GM12878 (cell line): ENCODE measurements around the gene EMX1. TPM values are rescaled to one million over a fixed set of nuclear protein-coding genes. Genes with fewer than 3 reads are reported as not detected.

Source experiments
- ATAC-seq: fragments of 200-7000 bp; cut with Tn5 transposase; 3 replicates; pipeline ENCODE4 v1.9.1; 2020; ENCODE audit warnings: mild to moderate bottlenecking, moderate library complexity
- BruUV-seq: library from RNA; stranded (reverse); fragments of 400-500 nt; replicated peaks from 2 replicates; lab custom pipeline; 2021; lab: Mats Ljungman, UMichigan
- CTCF ChIA-PET: fragments of 300-600 bp; sonication (Branson Sonifier 250); formaldehyde crosslinking; extraction: SDS; loops from one replicate; lab custom pipeline; 2021; ENCODE audit warnings: inconsistent platforms; lab: Yijun Ruan, JAX
- POLR2A ChIA-PET: fragments of 350-600 bp; formaldehyde crosslinking; extraction: SDS; loops from one replicate; lab custom pipeline; 2021; ENCODE audit warnings: inconsistent platforms; lab: Charles Lee
- RAD21 ChIA-PET: fragments of 300-600 bp; sonication (Branson Sonifier 250); formaldehyde crosslinking; loops from one replicate; lab custom pipeline; 2023; ENCODE audit warnings: antibody characterized with exemption; ENCODE audit not compliant: unreplicated experiment; lab: Charles Lee
- SMC1A ChIA-PET: fragments of 300-600 bp; sonication (Branson Sonifier 250); formaldehyde crosslinking; loops from one replicate; lab custom pipeline; 2023; ENCODE audit not compliant: unreplicated experiment, uncharacterized antibody; lab: Charles Lee
- DNase-seq: peaks from one replicate; pipeline ENCODE4 v3.0.0-alpha.2; 2011; ENCODE audit warnings: low read depth, low spot score
- FAIRE-seq: peaks from 3 replicates; lab custom pipeline; 2011; peaks lifted over from hg19 to GRCh38; lab: Jason Lieb, UNC
- H2AFZ ChIP-seq: 2 replicates; pipeline ENCODE4 v1.6.0; 2011; ENCODE audit warnings: low read depth, low read length, control low read depth; ENCODE audit not compliant: control insufficient read depth
- H3K27ac ChIP-seq: 2 replicates; pipeline ENCODE4 v1.5.1; 2011; ENCODE audit warnings: control low read depth; ENCODE audit not compliant: control insufficient read depth, insufficient read depth
- H3K27me3 ChIP-seq, 2 experiments: replicated peaks in 1 of 2; 2 replicates each; pipeline versions ENCODE4 v1.6.0 to v1.6.1; 2011; ENCODE audit warnings: low read length in 1 of 2; ENCODE audit not compliant: control insufficient read depth in 2 of 2, insufficient read depth in 2 of 2
- H3K36me3 ChIP-seq, 2 experiments: 2 replicates each; pipeline ENCODE4 v1.5.1; 2011; ENCODE audit warnings: low read length in 1 of 2; ENCODE audit not compliant: control insufficient read depth in 2 of 2, insufficient read depth in 2 of 2
- H3K4me1 ChIP-seq: 2 replicates; pipeline ENCODE4 v1.6.1; 2011; ENCODE audit warnings: mild to moderate bottlenecking, low read length, moderate library complexity, mixed read lengths; ENCODE audit not compliant: control insufficient read depth, insufficient read depth
- H3K4me2 ChIP-seq: 2 replicates; pipeline ENCODE4 v1.6.0; 2011; ENCODE audit warnings: control low read depth; ENCODE audit not compliant: control insufficient read depth, insufficient read depth
- H3K4me3 ChIP-seq: fragments of 200-600 bp; sonication (generic); 2 replicates; pipeline ENCODE4 v1.5.1; 2016
- H3K79me2 ChIP-seq: 2 replicates; pipeline ENCODE4 v1.6.0; 2011; ENCODE audit warnings: low read length; ENCODE audit not compliant: control insufficient read depth, insufficient read depth
- H3K9ac ChIP-seq: 2 replicates; pipeline ENCODE4 v1.8.0; 2011; ENCODE audit warnings: low read length, control low read depth, mixed read lengths; ENCODE audit not compliant: control insufficient read depth, insufficient read depth
- H3K9me3 ChIP-seq: replicated peaks from 3 replicates; pipeline ENCODE4 v1.5.1; 2011; ENCODE audit warnings: mild to moderate bottlenecking, low read length; ENCODE audit not compliant: control insufficient read depth, insufficient read depth
- H4K20me1 ChIP-seq: 2 replicates; pipeline ENCODE4 v1.6.0; 2011; ENCODE audit not compliant: control insufficient read depth, insufficient read depth
- BCL11A ChIP-seq: IDR thresholded peaks from 2 replicates; pipeline ENCODE4 v1.6.1; 2011; ENCODE audit warnings: low read depth, low read length
- EED ChIP-seq: sonication (generic); IDR thresholded peaks from 2 replicates; pipeline ENCODE4 v1.6.1; 2016; ENCODE audit warnings: antibody characterized with exemption, low read depth
- EP300 ChIP-seq, 2 experiments: fragments of 150-350 bp in 1 of 2; IDR thresholded peaks; 2 replicates each; pipeline ENCODE4 v1.6.1; 2011 to 2012; ENCODE audit warnings: low read depth in 2 of 2, low read length in 2 of 2, borderline replicate concordance in 1 of 2, improper control_type of control experiment in 1 of 2, inconsistent platforms in 1 of 2; ENCODE audit not compliant: control insufficient read depth in 1 of 2
- GATAD2B ChIP-seq: fragments of 450-650 bp; conservative IDR thresholded peaks from 2 replicates; pipeline ENCODE4 v1.6.1; 2017; ENCODE audit warnings: low read depth, mild to moderate bottlenecking, moderate library complexity
- KLF5 ChIP-seq: fragments of 450-650 bp; IDR thresholded peaks from 2 replicates; pipeline ENCODE4 v1.6.1; 2014; ENCODE audit warnings: mild to moderate bottlenecking; ENCODE audit not compliant: partially characterized antibody
- MLLT1 ChIP-seq: fragments of 450-650 bp; IDR thresholded peaks from 2 replicates; pipeline ENCODE4 v1.6.1; 2016; ENCODE audit warnings: mild to moderate bottlenecking
- PRDM15 ChIP-seq: fragments of 450-650 bp; formaldehyde crosslinking; IDR thresholded peaks from 2 replicates; pipeline ENCODE4 v1.4.0; 2020; ENCODE audit warnings: mild to moderate bottlenecking, moderate library complexity
- TCF7 ChIP-seq: IDR thresholded peaks from 2 replicates; pipeline ENCODE4 v1.6.1; 2014; ENCODE audit warnings: antibody characterized with exemption, borderline replicate concordance
- USF2 ChIP-seq: IDR thresholded peaks from 2 replicates; pipeline ENCODE4 v1.6.1; 2011; ENCODE audit warnings: low read depth, low read length, improper control_type of control experiment, borderline replicate concordance
- ZNF217 ChIP-seq: fragments of 450-650 bp; IDR thresholded peaks from 2 replicates; pipeline ENCODE4 v1.6.1; 2017; ENCODE audit warnings: antibody characterized with exemption, mild to moderate bottlenecking
- WGBS: methylation state at CpG from one replicate; pipeline ENCODE4 v1.1.6; 2016; ENCODE audit warnings: low lambda C conversion rate; ENCODE audit not compliant: insufficient replicate concordance, insufficient coverage; ENCODE audit errors: missing lambda C conversion rate; 5-methylcytosine and 5-hydroxymethylcytosine counted together
- in situ Hi-C: fragments of 300-500 bp; cut with MboI; formaldehyde crosslinking; loops from 9 replicates; pipeline ENCODE4 v1.14.3; 2018; ENCODE audit warnings: mixed read lengths
- intact Hi-C: fragments of 100-400 bp; cut with micrococcal nuclease; formaldehyde crosslinking; loops from one replicate; pipeline ENCODE4 v1.14.2; 2022; ENCODE audit not compliant: unreplicated experiment
- polyA plus RNA-seq, 11 experiments: library from polyadenylated mRNA; depleted of rRNA in 4 of 11; unstranded in 6 of 11; stranded (reverse) in 5 of 11; fragments of >200 nt; fragmentation: Nextera tagmentation in 4 of 11; fragmentation: Illumina TruSeq in 1 of 11; extraction: Ambion mirVana in 4 of 11; extraction: Trizol in 1 of 11; gene quantifications; 1 replicate in 1 of 11; 2 replicates in 10 of 11; pipeline versions ENCODE4 v1.2.1 to v1.2.3, GENCODE V29; 2011 to 2016; ENCODE audit warnings: inconsistent platforms in 2 of 11, missing spikeins in 2 of 11, low read depth in 1 of 11
- total RNA-seq, 4 experiments: library from RNA; depleted of rRNA in 3 of 4; stranded (reverse); fragments of >200 nt in 3 of 4; fragmentation: Illumina TruSeq in 1 of 4; extraction: Trizol in 1 of 4; gene quantifications; 2 replicates each; pipeline versions ENCODE4 v1.2.1 to v1.2.3, GENCODE V29; 2013 to 2021

EMX1 gene
- total and polyA plus RNA-seq, 10 of the 15 experiments (the other 5 are each of a cell fraction or from before 2014, with no cell fraction given): 0.07 to 5.1 (median 1.2) TPM; not detected in 1

GRCh38 chr2:72981536-72981935 lies 64.2 kb downstream of the EMX1 start:
- no peak for FAIRE-seq

More at GRCh38 chr2:72981536-72981935, 64.2 kb downstream of the EMX1 start:
- no peak for DNase-seq
- in situ Hi-C loops: no loop called here
- no peak overlapping the region for H3K4me3 ChIP-seq
- no TSS peak for BruUV-seq
- no peaks in the 10 kb centered on the region for H3K27me3 ChIP-seq
- ChIA-PET POLR2A (no interaction called here), CTCF (interaction anchor here (3.0 to 13.4 kb wide), 2 partner anchors 8 to 89 kb away, joined by 23 to 437 read pairs; partner anchors contain the start of gene SPR), RAD21 (no interaction called here)
- TF ChIP-seq BCL11A: no peak
- TF ChIP-seq USF2: no peak
- no peak for TF ChIP-seq EP300 (IDR thresholded peaks at IDR 0.05; ENCODE audit: borderline replicate concordance in 1 of 2, control insufficient read depth in 1 of 2, low read depth in 2 of 2, low read length in 2 of 2)
- TF ChIP-seq GATAD2B: no peak
- no peak for TF ChIP-seq ZNF217
- no peak for TF ChIP-seq MLLT1
- TF ChIP-seq KLF5: no peak
- no peak for TF ChIP-seq TCF7
- no peak for TF ChIP-seq EED
- TF ChIP-seq PRDM15: no peak
- TF ChIP-seq, all 136 proteins: peak for 0
- Histone ChIP-seq H2AFZ (no peak overlapping the region), H3K9me3 (no peaks in the 10 kb centered on the region), H3K4me2 (no peak overlapping the region), H3K36me3 (no peaks in the 10 kb centered on the region), H4K20me1 (no peaks in the 10 kb centered on the region), H3K9ac (no peak overlapping the region), H3K27ac (no peak overlapping the region), H3K79me2 (no peaks in the 10 kb centered on the region), H3K4me1 (no peaks in the 10 kb centered on the region)
- SMC1A ChIA-PET: no interaction called here
- ATAC-seq: no peak
- WGBS: 52% methylated on average over 5 of the region's 5 CpGs
- intact Hi-C loops: no loop called here
